HG02798 (cell line): ENCODE results near the gene SDK2.

ENCODE experiments used
- ATAC-seq: cut with Tn5 transposase; IDR thresholded peaks from one replicate; pipeline ENCODE4 v1.9.1; 2021; ENCODE audit warnings: mild to moderate bottlenecking; ENCODE audit not compliant: unreplicated experiment, poor library complexity

Gene SDK2

GRCh38 chr17:73613271-73614233 is 30.7 kb downstream of the SDK2 start:
- ATAC-seq: no peak

GRCh38 chr17:73612031-73612472 is 32.2 kb downstream of the SDK2 start:
- no peak for ATAC-seq

GRCh38 chr17:73611630-73612029 is 32.6 kb downstream of the SDK2 start:
- ATAC-seq: no peak

GRCh38 chr17:73610331-73610911 is 33.8 kb downstream of the SDK2 start:
- no peak for ATAC-seq

- no peak for ATAC-seq
These were observed 34.5 kb downstream of the SDK2 start for GRCh38 chr17:73609758-73610157.

GRCh38 chr17:73609060-73609459 is 35.2 kb downstream of the SDK2 start:
- no peak for ATAC-seq

- no peak for ATAC-seq
These were observed 38.8 kb downstream of the SDK2 start for GRCh38 chr17:73605444-73605843.

- no peak for ATAC-seq
These were observed 39.8 kb downstream of the SDK2 start for GRCh38 chr17:73604476-73604875.

GRCh38 chr17:73603971-73604370 is 40.3 kb downstream of the SDK2 start:
- ATAC-seq: no peak

GRCh38 chr17:73600103-73600871 is 44.0 kb downstream of the SDK2 start:
- no peak for ATAC-seq

GRCh38 chr17:73599599-73599998 is 44.6 kb downstream of the SDK2 start:
- no peak for ATAC-seq

- no peak for ATAC-seq
These were observed 46.0 kb downstream of the SDK2 start for GRCh38 chr17:73598212-73598611.

- ATAC-seq: no peak
These were observed 48.3 kb downstream of the SDK2 start for GRCh38 chr17:73595931-73596330.

GRCh38 chr17:73595479-73595878 is 48.8 kb downstream of the SDK2 start:
- no peak for ATAC-seq

- no peak for ATAC-seq
These were observed 49.2 kb downstream of the SDK2 start for GRCh38 chr17:73595068-73595467.

GRCh38 chr17:73594598-73594997 is 49.6 kb downstream of the SDK2 start:
- no peak for ATAC-seq

- no peak for ATAC-seq
These were observed 50.2 kb downstream of the SDK2 start for GRCh38 chr17:73594025-73594424.

- ATAC-seq: no peak
These were observed 50.8 kb downstream of the SDK2 start for GRCh38 chr17:73593249-73593965.

GRCh38 chr17:73592501-73592961 is 51.7 kb downstream of the SDK2 start:
- ATAC-seq: no peak

GRCh38 chr17:73592079-73592415 is 52.2 kb downstream of the SDK2 start:
- no peak for ATAC-seq
